ENCODE measurements around the gene CACNA2D3. TPM values are rescaled to one million over a fixed set of nuclear protein-coding genes. Genes with fewer than 3 reads are reported as not detected.
"Not testable (repeated sequence)": the region's sequence is repeated elsewhere in the genome, so short reads cannot be mapped to it uniquely, and the experiment has no call there.

Gene CACNA2D3
- total RNA-seq, 2 experiments from 2014 or later, result not detected

DNA sequence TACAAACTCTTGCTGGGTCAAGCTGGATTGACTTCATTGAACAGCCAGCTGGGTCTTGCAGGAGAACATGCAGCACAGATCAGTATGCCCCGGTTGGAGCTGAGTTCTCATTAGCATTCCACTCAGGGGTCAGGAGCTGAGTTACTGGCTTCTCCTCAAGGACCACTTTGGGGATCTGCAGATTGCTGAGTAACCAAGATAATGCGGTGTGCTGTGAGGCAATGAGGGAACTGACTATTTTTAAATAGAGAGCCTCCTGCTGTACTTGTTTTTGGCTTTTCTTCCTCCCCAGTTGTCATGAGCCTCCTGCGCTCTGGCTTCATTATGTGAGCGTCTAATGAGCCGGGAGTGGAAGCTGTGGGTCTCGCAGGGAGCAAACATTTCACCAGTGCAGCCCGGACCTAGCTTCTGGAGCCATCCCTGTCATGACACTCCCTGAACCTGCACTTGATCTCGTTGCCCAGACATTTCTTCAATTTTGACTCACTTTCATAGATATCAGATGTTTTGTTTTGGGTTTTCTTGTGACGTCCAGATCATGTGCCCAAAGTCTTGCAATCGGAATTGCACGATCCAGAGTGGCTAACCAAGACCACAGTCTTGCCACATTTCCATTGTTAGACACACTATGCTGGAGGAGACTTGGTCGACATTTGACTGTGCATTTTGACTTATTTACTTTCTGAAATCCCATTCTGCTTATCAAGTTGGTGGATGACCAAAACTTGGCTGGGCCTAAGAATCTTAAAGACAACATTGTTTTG, 478.3 kb downstream of the CACNA2D3 start:
- Mint-ChIP-seq H3K4me1 (no peaks in the 10 kb centered on the region), H3K4me3 (no peak overlapping the region), H3K36me3 (no peaks in the 10 kb centered on the region), H3K27ac (no peak overlapping the region), H3K27me3 (no peaks in the 10 kb centered on the region), H3K9me3 (peaks cover 3% of the 10 kb centered on the region)
- POLR2A ChIA-PET, result no interaction called here
- DNase-seq (no peak), ATAC-seq (ENCODE audit: low read depth) (no peak)

DNA sequence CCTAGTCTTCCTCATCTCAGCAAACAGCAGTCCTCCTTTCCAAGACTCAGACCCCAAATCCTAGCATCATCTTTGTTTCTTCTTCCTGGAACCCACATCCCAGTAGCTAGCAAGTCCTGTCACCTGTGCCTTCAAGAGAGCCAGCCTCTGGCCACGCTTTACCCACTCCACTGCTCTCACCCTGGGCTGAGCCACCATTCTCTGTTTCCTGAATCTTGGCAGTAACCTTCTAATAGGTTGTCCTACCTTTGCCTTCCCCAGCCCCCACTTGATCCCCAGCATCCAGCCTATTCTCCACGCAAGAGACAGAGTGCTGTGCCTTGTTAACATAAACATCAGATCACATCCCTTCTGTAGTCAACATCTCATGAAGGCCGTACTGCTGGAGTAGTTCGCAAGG, 482.1 kb downstream of the CACNA2D3 start:
- Mint-ChIP-seq H3K9me3 (peaks cover 3% of the 10 kb centered on the region), H3K4me3 (no peak overlapping the region), H3K4me1 (no peaks in the 10 kb centered on the region), H3K27ac (no peak overlapping the region), H3K27me3 (no peaks in the 10 kb centered on the region), H3K36me3 (no peaks in the 10 kb centered on the region)
- ATAC-seq (ENCODE audit: low read depth), result no peak
- POLR2A ChIA-PET, result no interaction called here
- no peak for DNase-seq

DNA sequence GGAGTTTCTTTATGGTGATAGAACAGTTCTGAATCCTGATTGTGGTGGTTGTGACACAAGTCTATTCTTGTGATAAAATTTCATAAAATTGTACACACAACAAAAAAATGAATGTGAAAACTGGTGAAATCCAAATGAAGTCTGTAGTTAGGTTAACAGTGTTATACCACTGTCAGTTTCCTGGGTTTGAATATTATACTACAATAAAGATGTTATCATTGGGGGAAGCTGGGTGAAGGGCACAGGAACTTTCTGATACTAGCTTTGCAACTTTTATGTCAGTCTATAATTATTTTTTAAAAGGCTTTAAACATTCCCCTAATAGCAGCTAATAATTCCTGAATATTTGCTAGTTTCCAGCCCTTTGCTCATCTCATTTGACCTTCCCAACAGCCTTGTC, 485.7 kb downstream of the CACNA2D3 start:
- POLR2A ChIA-PET, result no interaction called here
- no peaks in the 10 kb centered on the region for H3K4me1 Mint-ChIP-seq
- H3K27me3 Mint-ChIP-seq, result no peaks in the 10 kb centered on the region
- no peak overlapping the region for H3K27ac Mint-ChIP-seq
- no peaks in the 10 kb centered on the region for H3K36me3 Mint-ChIP-seq
- DNase-seq, result no peak
- peaks cover 1% of the 10 kb centered on the region for H3K9me3 Mint-ChIP-seq
- no peak for ATAC-seq (ENCODE audit: low read depth)
- H3K4me3 Mint-ChIP-seq, result no peak overlapping the region

- no peaks in the 10 kb centered on the region for H3K9me3 Mint-ChIP-seq
- DNase-seq, result no peak
- POLR2A ChIA-PET, result no interaction called here
Measured at GRCh38 chr3:54619053-54619452, 496.7 kb downstream of the CACNA2D3 start.

DNA sequence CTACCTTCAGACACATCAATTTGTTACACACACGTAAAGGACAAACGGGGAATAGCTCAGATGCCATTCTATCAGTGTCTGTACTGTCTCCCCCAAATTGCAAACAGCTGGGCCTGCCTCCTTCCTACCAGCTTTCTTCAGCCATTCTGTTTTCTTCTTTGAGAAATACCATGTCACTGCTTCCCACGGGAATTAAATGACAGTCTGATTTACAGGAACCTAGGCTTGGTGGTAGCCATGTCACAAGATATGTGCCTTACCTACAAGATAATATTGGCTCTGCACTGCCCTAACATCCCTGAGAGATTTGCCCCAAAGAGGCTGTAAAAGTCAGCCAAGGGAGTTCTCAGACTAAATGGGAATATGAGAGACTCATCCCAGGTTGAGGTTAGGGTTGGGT, 497.2 kb downstream of the CACNA2D3 start:
- no peak overlapping the region for H3K27ac Mint-ChIP-seq
- ATAC-seq (ENCODE audit: low read depth) (no peak), DNase-seq (no peak)
- POLR2A ChIA-PET, result no interaction called here
- H3K4me1 Mint-ChIP-seq, result no peaks in the 10 kb centered on the region
- no peak overlapping the region for H3K4me3 Mint-ChIP-seq
- H3K27me3 Mint-ChIP-seq, result no peaks in the 10 kb centered on the region
- no peaks in the 10 kb centered on the region for H3K36me3 Mint-ChIP-seq
- H3K9me3 Mint-ChIP-seq, result no peaks in the 10 kb centered on the region

More at GRCh38 chr3:54619053-54619452, 496.7 kb downstream of the CACNA2D3 start:
- Mint-ChIP-seq H3K4me3 (no peak overlapping the region), H3K4me1 (no peaks in the 10 kb centered on the region), H3K36me3 (no peaks in the 10 kb centered on the region), H3K27me3 (no peaks in the 10 kb centered on the region), H3K27ac (no peak overlapping the region)
- no peak for ATAC-seq (ENCODE audit: low read depth)

DNA sequence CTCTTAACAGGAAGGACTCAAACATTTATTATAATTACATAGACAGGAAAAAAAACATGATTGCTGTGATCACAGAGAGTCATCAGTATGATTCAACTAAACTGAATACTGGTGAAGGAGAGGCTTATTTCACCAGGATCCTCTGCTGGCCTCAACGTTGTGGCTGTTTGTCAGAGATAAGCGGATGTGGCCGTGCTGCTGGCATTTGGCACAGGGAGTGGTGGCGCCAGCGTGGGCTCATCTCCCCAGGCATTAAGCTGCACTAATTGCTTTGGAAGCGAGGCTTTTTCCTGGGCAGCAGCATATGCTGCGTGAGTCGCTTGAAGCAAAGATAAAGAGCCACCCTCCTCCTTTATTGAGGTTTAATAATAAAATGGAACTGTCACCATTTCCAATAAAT, 498.8 kb downstream of the CACNA2D3 start:
- DNase-seq (no peak), ATAC-seq (ENCODE audit: low read depth) (no peak)
- POLR2A ChIA-PET, result no interaction called here
- Mint-ChIP-seq H3K27me3 (no peaks in the 10 kb centered on the region), H3K36me3 (no peaks in the 10 kb centered on the region), H3K27ac (no peak overlapping the region), H3K9me3 (peaks cover 1% of the 10 kb centered on the region), H3K4me3 (no peak overlapping the region), H3K4me1 (no peaks in the 10 kb centered on the region)

DNA sequence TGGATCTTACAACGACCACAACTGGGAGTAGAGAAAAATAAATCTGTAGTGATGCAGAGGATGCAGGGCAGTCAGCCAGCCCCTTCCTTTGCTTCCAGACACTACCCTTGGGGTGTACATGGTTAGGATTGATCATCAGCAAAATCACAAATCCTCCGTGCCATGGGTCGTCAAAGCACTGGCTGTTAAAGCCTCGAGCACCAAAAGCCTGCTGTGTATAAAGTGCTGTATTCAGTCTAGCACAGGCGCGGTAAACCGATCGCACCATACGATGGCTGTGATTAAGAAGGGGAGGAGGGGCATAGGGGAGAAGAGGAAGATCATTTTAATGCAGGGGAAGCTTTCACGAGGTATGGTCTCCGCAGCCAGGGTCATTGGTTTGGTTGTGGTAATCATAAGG, 500.3 kb downstream of the CACNA2D3 start:
- Mint-ChIP-seq H3K4me3 (no peak overlapping the region), H3K9me3 (peaks cover 5% of the 10 kb centered on the region), H3K27ac (no peak overlapping the region), H3K4me1 (no peaks in the 10 kb centered on the region), H3K27me3 (no peaks in the 10 kb centered on the region), H3K36me3 (no peaks in the 10 kb centered on the region)
- POLR2A ChIA-PET, result no interaction called here
- ATAC-seq (ENCODE audit: low read depth) (no peak), DNase-seq (no peak)

DNA sequence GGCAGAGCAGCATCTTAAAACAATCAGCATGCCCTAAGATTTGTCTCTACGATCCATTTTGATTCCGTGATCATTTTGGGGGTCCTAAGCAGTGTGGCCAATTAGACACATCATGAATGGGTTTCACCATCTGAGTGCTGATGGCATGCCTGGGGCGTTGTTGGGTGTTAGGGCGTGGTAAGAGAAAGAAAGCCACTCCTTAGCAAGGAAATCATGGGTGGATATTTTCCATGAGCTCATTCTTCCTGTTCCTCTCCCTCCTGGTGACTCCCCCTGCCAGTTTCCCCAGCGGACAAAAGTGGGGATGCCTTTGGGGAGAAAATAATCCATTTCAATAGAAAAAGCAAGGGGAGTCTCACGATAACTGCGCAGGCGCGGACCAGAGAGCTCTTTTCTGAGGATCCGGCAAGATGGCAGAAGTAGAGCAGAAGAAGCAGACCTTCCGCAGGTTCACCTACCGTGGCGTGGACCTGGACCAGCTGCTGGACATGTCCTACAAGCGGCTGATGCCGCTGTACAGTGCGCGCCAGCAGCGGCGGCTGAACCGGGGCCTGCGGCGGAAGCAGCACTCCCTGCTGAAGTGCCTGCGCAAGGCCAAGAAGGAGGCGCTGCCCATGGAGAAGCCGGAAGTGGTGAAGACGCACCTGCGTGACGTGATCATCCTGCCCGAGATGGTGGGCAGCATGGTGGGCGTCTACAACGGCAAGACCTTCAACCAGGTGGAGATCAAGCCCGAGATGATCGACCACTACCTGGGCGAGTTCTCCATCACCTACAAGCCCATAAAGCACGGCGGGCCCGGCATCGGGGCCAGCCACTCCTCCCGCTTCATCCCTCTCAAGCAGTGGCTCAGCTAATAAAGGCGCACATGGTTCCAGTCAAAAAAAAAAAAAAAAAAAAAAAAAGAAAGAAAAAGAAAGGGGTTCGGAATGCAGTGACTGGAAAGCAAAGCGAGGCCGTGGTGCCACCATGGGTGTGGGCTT, 503.7 kb downstream of the CACNA2D3 start:
- H3K9me3 Mint-ChIP-seq, result peaks cover 5% of the 10 kb centered on the region
- no peaks in the 10 kb centered on the region for H3K4me1 Mint-ChIP-seq
- POLR2A ChIA-PET, result no interaction called here
- no peak for DNase-seq
- no peaks in the 10 kb centered on the region for H3K27me3 Mint-ChIP-seq
- H3K36me3 Mint-ChIP-seq, result no peaks in the 10 kb centered on the region
- no peak overlapping the region for H3K27ac Mint-ChIP-seq
- ATAC-seq (ENCODE audit: low read depth), result no peak
- H3K4me3 Mint-ChIP-seq, result no peak overlapping the region

- H3K4me1 Mint-ChIP-seq, result no peaks in the 10 kb centered on the region
- ATAC-seq (ENCODE audit: low read depth), result no peak
- no peak for DNase-seq
- POLR2A ChIA-PET, result no interaction called here
- H3K36me3 Mint-ChIP-seq, result no peaks in the 10 kb centered on the region
- no peaks in the 10 kb centered on the region for H3K27me3 Mint-ChIP-seq
- peaks cover 5% of the 10 kb centered on the region for H3K9me3 Mint-ChIP-seq
- H3K4me3 Mint-ChIP-seq, result no peak overlapping the region
- H3K27ac Mint-ChIP-seq, result no peak overlapping the region
Measured at GRCh38 chr3:54628888-54629441, 506.6 kb downstream of the CACNA2D3 start.

DNA sequence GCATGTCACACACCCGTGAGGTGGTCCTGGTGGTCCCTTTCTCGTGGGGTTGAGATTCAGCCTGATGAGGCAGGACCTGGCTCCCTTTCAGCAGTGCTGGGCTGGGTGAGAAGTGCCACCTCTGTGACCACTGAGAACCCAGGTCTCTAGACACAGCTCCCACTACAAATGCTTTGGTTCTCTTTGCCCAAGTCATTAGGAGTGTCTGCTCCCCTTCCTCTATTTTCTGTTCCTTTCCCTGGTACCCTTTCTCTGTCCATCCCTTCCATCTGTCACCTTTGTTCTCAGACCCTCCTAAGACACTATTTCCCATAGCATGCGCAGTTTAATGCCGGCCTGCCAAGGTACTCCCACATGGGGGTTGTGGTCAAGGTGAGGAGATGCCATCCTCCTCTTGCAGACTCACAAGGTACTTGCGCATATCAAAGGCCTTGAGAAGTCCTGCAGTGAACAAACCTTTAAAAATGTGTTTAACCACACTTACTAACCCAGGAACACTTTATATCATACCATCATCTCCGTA, 507.8 kb downstream of the CACNA2D3 start:
- Mint-ChIP-seq H3K36me3 (no peaks in the 10 kb centered on the region), H3K4me3 (no peak overlapping the region), H3K4me1 (no peaks in the 10 kb centered on the region), H3K27ac (no peak overlapping the region), H3K27me3 (no peaks in the 10 kb centered on the region), H3K9me3 (peaks cover 5% of the 10 kb centered on the region)
- ATAC-seq (ENCODE audit: low read depth), result no peak
- no peak for DNase-seq
- POLR2A ChIA-PET, result no interaction called here

GRCh38 chr3:54631001-54631400, 508.6 kb downstream of the CACNA2D3 start:
- H3K27me3 Mint-ChIP-seq; H3K36me3 Mint-ChIP-seq; POLR2A ChIA-PET; H3K27ac Mint-ChIP-seq; H3K4me1 Mint-ChIP-seq; H3K9me3 Mint-ChIP-seq; H3K4me3 Mint-ChIP-seq; ATAC-seq (ENCODE audit: low read depth); DNase-seq: not testable (repeated sequence)

- Mint-ChIP-seq H3K4me3 (no peak overlapping the region), H3K36me3 (no peaks in the 10 kb centered on the region), H3K27ac (no peak overlapping the region), H3K9me3 (peaks cover 4% of the 10 kb centered on the region), H3K27me3 (no peaks in the 10 kb centered on the region), H3K4me1 (no peaks in the 10 kb centered on the region)
- POLR2A ChIA-PET, result no interaction called here
- no peak for DNase-seq
- ATAC-seq (ENCODE audit: low read depth), result no peak
Measured at GRCh38 chr3:54631516-54632325, 509.4 kb downstream of the CACNA2D3 start.

GRCh38 chr3:54632326-54632665, 509.9 kb downstream of the CACNA2D3 start:
- Mint-ChIP-seq H3K4me3 (no peak overlapping the region), H3K4me1 (no peaks in the 10 kb centered on the region), H3K27ac (no peak overlapping the region), H3K9me3 (no peaks in the 10 kb centered on the region), H3K36me3 (no peaks in the 10 kb centered on the region), H3K27me3 (no peaks in the 10 kb centered on the region)
- no peak for DNase-seq
- POLR2A ChIA-PET, result no interaction called here
- no peak for ATAC-seq (ENCODE audit: low read depth)
